SKM-1 (cell line): ENCODE results near the gene PCDHGA10.
"Not testable (repeated sequence)": the region's sequence is repeated elsewhere in the genome, so short reads cannot be mapped to it uniquely, and the experiment has no call there.

Experiments
- DNase-seq: peaks from one replicate; lab custom pipeline; 2025; ENCODE audit not compliant: unreplicated experiment; lab: John Stamatoyannopoulos, UW

PCDHGA10 gene

GRCh38 chr5:141412854-141413539 lies at the start of gene PCDHGA10:
Gene PCDHGA10, plus strand, starts transcription at chr5:141412987. Its CDS starts 189 bp downstream, at chr5:141413176.
- DNase-seq = peak; percentile 80

GRCh38 chr5:141363952-141364660 lies 48.7 kb upstream of the PCDHGA10 start, which contains the start of gene PCDHGA5:
Gene PCDHGA5, plus strand, starts transcription at chr5:141364162. Its CDS starts 169 bp downstream, at chr5:141364331.
- no peak for DNase-seq

GRCh38 chr5:141366016-141366896 lies 46.5 kb upstream of the PCDHGA10 start:
- DNase-seq = no peak

DNA sequence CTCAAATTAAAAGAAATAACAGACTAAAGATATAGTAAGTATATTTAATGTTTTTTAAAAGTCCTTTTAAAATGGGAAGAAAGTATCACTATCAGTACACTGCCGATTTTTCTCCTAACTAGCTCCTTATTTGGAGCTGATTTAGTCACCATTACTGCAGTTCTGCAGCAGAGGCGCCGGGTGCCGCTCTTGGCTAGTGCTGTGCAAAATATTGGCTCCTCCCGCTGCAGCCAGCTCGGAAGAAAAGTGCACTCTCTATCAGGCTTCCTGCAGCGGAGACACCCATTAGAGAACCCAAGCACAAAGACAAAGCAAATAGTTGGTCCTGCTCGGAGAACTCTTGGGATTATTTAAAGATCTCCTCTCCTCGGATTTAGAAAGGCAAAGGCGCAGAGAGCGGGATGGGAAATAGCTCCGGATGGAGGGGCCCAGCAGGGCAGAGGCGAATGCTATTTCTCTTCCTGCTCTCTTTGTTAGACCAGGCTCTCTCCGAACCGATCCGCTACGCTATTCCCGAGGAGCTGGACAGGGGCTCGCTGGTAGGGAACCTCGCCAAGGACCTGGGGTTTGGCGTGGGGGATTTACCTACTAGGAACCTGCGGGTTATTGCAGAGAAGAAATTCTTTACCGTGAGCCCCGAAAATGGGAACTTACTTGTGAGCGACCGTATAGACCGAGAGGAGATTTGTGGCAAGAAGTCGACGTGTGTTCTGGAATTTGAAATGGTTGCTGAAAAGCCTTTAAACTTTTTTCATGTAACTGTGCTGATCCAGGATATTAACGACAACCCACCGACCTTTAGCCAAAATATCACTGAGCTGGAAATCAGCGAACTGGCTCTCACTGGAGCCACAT lies 42.6 kb upstream of the PCDHGA10 start, which contains the start of gene PCDHGB3:
Gene PCDHGB3, plus strand, starts transcription at position 249 of the 855 bp plus-strand sequence. Its CDS starts 153 bp downstream, at position 402.
- no peak for DNase-seq

- no peak for DNase-seq
Observed at GRCh38 chr5:141371572-141372475, 41.0 kb upstream of the PCDHGA10 start.

- no peak for DNase-seq
Observed at GRCh38 chr5:141373673-141374317, 39.0 kb upstream of the PCDHGA10 start, which contains the start of gene PCDHGA6. Gene PCDHGA6, plus strand, starts transcription at chr5:141373891. Its CDS starts 193 bp downstream, at chr5:141374084.

DNA sequence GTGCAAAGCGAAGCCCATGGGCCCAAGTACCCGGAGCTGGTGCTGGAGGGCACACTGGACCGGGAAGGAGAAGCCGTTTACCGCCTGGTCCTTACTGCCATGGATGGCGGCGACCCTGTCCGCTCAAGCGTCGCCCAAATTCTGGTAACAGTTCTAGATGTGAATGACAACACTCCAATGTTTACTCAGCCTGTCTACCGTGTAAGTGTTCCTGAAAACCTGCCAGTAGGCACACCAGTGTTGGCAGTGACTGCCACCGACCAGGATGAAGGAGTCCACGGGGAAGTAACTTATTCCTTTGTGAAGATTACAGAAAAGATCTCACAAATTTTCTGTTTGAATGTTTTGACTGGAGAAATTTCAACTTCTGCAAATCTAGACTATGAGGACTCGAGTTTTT lies 38.2 kb upstream of the PCDHGA10 start:
- DNase-seq = no peak

- DNase-seq = not testable (repeated sequence)
Observed at GRCh38 chr5:141375444-141376155, 37.2 kb upstream of the PCDHGA10 start.

GRCh38 chr5:141382469-141383294 lies 30.1 kb upstream of the PCDHGA10 start, which contains the start of gene PCDHGA7:
Gene PCDHGA7, plus strand, starts transcription at chr5:141382742. Its CDS starts 158 bp downstream, at chr5:141382900.
- no peak for DNase-seq

GRCh38 chr5:141383345-141383744 lies 29.4 kb upstream of the PCDHGA10 start:
- no peak for DNase-seq

GRCh38 chr5:141384471-141385267 lies 28.1 kb upstream of the PCDHGA10 start:
- no peak for DNase-seq

GRCh38 chr5:141387557-141388311 lies 25.1 kb upstream of the PCDHGA10 start, which contains the start of gene PCDHGB4:
Gene PCDHGB4, plus strand, starts transcription at chr5:141387698. Its CDS starts 187 bp downstream, at chr5:141387885.
- not testable (repeated sequence) for DNase-seq

GRCh38 chr5:141388661-141389060 lies 24.1 kb upstream of the PCDHGA10 start:
- DNase-seq = no peak

DNA sequence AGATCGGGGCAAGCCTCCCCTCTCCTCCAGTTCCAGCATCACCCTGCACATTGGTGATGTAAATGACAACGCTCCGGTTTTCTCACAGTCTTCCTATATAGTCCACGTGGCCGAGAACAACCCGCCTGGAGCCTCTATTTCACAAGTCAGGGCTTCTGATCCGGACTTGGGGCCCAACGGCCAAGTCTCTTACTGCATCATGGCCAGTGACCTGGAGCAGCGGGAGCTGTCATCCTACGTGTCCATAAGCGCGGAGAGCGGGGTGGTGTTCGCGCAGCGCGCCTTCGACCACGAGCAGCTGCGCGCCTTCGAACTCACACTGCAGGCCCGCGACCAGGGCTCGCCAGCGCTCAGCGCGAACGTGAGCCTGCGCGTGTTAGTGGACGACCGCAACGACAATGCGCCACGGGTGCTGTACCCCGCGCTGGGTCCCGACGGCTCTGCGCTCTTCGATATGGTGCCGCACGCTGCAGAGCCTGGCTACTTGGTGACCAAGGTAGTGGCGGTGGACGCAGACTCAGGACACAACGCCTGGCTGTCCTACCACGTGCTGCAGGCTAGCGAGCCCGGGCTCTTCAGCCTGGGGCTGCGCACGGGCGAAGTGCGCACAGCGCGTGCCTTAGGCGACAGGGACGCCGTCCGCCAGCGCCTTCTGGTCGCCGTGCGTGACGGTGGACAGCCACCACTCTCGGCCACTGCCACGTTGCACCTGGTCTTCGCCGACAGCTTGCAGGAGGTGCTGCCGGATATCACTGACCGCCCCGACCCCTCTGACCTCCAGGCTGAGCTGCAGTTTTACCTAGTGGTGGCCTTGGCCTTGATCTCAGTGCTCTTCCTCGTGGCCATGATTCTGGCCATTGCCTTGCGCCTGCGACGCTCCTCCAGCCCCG lies 23.4 kb upstream of the PCDHGA10 start:
- no peak for DNase-seq
